ENCODE data around the gene ZNF93. TPM values are rescaled to one million over a fixed set of nuclear protein-coding genes. Genes with fewer than 3 reads are reported as not detected.
"Not testable (repeated sequence)": the region's sequence is repeated elsewhere in the genome, so short reads cannot be mapped to it uniquely, and the experiment has no call there.

ZNF93 gene
- 8.8 and 11.4 TPM in 2 replicates for total RNA-seq (2014; rRNA removed; shearing (Covaris generic))

DNA sequence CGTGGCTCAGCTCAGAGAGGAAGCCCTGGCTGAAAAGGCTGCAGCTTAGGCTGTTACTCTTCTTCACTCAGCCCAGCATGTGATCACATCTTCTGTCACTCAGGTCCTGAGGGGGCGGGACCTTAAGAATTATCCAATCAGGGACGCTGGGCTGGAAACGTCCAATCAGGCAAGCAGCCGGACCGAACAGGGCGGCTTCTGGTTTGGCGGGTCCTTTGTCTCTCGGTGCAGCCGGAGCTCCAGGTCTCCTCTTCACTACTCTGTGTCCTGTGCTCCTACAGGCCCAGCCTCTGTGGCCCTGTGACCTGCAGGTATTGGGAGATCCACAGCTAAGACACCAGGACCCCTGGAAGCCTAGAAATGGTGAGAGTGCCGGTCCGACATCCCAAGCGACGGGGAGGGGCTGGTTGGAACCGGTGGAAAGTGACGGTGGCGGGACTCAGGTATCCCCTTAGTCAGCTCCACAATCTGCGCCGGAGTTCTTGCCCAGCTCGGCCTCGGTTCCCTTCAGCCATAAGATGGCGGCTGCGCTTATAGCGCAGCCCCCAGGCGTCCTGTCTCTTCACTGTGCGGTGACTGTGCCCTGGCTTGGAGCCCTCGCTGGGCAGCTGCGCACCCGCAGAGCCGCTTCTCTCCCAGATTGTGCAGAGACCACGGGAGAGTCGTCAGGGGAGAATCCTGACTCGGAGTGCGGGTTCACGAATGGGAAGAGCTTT lies at the start of gene ZNF93:
TSS of gene ZNF93 (plus strand) at position 218 of the 716 bp plus-strand sequence. CDS start at position 361, 143 bp downstream.
- peak; percentile 93 for DNase-seq (ENCODE audit: low read depth)

DNA sequence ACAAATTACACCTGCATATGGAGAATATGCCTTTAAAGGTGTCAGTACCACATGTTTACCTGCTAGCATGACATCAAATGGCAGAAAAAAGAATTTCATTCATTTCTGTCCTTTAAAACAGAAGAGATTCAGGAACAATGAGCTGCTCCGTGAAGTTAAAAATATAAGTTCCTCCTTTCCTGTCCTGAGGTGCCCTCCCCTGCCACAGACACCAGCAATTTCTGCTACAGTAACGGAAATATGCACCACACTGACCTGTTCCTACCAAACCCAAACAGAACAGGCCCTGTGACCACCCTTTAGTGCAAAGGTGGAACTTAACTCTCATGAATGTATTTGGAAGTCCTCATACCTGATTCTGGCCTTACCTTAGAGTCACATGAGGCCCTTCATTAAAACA lies 49.0 kb upstream of the ZNF93 start:
- DNase-seq (ENCODE audit: low read depth): not testable (repeated sequence)

DNA sequence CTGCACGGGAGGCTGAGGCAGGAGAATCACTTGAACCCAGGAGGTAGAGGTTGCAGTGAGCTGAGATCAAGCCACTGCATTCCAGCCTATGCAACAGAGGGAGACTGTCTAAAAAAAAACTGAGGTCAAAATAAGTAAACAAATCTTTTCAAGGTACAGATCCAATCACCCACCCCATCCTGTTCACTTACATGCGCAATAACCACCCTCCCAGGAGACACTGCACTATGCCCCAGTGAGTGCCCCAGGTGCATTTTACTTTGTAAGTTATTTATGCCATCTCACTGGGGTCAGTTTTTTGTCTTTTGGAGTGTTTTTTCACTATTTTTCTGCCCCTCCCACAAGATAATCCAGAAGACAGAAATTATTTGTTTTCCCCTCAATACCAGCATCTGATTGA lies 42.0 kb upstream of the ZNF93 start:
- no peak for DNase-seq (ENCODE audit: low read depth)

DNA sequence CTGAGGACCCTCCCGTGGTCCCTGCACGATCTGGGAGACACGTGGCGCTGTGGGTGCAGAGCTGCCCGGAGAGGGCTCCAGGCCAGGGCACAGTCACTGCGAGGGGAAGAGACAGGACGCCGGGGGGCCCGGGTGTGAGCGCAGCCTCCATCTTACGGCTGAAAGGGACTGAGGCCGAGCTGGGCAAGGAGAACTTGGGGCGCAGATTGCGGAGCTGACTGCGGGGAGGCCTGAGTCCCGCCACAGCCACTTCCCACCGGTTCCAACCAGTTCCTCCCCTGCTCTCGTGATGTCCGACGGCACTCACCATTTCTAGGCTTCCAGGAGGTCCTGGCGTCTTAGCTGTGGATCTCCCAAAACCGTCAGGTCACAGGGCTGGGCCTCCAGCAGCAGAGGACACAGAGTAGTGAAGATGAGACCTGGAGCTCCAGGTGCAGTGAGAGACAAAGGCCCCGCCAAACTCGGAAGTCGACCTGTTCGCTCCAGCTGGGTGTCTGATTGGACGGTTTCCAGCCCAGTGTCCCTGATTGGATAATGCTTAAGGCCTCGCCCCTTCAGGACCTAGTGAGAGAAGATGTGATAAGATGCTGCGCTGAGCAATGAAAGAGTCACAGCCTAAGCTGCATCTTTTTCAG lies 39.9 kb upstream of the ZNF93 start:
- no peak for DNase-seq (ENCODE audit: low read depth)

DNA sequence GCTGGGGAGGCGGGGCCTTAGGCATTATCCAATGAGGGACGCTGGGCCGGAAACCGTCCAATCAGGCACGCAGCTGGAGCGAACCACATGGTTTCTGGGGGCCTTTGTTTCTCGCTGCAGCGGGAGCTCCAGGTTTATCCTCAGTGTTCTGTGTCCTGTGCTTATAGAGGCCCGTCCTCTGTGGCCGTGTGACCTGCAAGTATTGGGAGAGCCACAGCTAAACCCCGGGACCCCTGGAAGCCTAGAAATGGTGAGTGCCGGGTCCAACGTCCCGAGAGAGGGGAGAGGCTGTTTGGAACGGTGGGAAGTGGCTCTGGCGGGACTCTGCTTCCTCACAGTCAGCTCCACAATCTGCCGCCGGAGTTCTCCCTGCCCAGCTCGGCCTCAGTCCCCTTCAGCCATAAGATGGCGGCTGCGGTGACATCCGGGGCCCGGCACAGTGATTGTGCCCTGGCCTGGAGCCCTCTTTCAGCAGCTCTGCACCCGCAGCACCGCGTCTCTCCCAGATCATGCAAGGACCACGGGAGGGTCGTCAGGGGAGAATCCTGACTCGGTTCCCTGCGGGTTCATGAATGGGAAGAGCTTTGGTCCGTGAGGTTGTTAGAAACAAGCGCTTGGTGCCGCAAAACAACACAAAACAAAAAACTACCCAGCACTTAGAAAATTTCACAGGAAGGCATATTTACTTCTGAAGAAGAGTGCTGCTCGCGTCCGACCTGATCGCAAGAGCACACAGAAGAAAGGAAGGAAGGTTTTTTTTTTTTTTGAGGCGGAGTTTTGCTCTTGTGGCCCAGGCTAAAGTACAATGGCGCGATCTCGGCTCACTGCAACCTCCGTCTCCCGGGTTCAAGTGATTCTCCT lies 34.8 kb upstream of the ZNF93 start, which contains the start of gene ZNF253:
TSS of gene ZNF253 (plus strand) at position 133 of the 861 bp plus-strand sequence. CDS start at position 248, 115 bp downstream.
- peak; percentile 95 for DNase-seq (ENCODE audit: low read depth)

DNA sequence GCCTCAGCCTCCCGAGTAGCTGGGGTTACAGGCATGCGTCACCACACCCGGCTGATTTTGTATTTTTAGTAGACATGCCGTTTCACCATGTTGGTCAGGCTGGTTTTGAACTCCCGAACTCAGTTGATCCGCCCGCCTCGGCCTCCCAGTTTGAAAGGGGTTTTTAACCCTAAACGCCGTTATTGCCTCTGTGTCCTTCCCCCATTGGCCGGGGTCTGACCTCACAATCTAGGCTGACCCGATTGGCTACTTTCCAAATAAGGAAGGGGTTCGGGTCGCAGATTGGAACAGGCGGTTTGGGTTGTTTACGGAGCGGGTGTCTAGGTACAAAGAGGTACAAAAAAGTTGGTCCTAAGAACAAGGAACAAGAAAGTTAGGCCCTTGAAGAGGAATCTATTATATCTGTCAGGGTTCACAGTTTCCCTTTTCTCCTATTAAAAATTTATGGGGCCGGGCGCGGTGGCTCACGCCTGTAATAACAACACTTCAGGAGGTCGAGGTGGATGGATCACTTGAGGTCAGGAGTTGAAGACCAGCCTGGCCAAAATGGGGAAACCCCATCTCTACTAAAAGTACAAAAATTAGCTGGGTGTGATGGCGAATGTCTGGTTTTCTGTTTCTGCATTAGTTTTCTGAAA lies 34.0 kb upstream of the ZNF93 start:
- DNase-seq (ENCODE audit: low read depth): no peak

DNA sequence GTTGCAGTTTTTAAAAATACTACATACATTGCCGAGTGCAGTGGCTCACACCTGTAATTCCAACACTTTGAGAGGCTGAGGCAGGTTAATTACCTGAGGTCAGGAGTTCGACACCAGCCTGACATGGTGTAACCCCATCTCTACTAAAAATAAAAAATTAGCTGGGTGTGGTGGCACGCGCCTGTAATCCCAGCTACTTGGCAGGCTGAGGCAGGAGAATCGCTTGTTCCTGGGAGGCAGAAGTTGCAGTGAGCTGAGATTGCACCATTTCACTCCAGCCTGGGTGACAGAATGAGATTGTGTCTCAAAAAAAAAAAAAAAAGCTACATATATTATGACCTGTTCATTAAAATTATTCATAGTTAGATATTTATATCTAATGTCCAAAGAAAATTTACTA lies 30.7 kb upstream of the ZNF93 start:
- DNase-seq (ENCODE audit: low read depth): not testable (repeated sequence)

DNA sequence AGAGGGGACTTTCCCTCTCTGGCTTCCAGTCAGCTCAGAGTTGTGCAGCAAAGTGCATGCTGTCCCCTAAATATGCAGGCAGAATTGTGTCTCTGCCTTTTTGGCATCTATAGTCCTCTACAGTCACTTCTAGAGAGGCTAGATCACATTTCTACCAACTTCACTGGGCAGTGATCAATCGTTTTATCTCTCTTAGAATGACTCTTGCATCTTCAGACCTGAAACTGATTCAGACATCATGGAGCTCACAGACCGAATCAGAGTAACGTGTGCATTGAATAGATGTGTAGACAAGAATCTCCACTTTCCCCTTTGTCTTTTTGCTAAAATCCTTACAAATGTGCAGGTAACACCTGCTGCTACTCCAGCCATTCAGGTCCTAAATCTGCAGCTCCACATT lies 28.8 kb upstream of the ZNF93 start:
- DNase-seq (ENCODE audit: low read depth): no peak

DNA sequence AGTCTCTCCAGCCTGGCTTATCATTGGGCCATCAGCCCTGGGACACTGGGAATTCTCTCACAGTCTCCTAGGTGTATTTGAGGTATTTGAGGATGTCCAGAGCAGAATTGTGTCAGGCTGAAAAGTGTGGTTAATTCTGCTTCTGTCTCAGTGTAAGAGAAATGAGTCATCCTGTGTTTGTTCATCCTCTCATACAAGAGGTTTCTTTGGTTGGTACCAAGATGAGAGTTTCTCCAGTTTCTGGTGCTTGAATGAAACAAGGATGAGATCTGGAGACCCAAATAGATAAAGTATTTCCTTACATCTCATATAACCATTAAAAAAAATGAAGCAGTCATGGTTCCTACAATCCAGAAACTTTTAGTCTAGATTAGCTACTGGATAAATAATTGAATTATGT lies 27.4 kb upstream of the ZNF93 start:
- peak; percentile 27 for DNase-seq (ENCODE audit: low read depth)

DNA sequence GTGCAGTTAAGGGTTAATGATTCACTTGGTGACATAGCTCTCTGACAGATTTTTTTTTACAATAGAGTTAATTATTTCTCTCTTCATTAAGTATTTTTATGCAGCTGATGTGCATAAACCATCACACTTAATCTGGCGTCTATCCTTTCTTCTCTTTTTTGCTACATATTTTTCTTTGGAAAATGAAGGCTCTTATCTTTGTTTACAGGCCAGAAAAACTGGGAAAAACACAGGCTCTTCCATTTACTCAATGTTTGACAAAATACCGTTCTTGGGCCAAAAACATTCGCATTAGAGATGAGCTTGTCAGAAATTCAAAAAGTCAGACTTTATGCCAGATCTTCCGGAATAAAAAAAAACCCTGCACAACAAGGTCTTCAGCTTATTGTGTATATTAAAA lies 23.0 kb upstream of the ZNF93 start:
- no peak for DNase-seq (ENCODE audit: low read depth)

DNA sequence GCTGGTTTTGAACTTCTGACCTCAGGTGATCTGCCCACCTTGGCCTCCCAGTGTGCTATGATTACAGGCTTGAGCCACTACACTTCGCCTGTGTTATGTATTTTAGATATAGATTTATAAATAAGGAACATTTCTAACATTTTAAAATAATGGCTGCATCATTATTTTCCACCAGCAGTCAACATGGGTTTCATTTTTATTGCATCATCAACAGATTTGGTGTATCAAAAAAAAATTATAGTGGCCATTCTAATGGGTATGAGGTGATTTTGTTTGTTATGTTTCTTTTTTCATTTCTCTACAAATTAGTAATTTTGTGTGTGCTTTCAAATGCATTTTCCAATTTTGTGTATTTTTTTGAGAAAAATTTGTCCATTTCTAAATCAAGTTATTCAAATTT lies 16.2 kb upstream of the ZNF93 start:
- no peak for DNase-seq (ENCODE audit: low read depth)

DNA sequence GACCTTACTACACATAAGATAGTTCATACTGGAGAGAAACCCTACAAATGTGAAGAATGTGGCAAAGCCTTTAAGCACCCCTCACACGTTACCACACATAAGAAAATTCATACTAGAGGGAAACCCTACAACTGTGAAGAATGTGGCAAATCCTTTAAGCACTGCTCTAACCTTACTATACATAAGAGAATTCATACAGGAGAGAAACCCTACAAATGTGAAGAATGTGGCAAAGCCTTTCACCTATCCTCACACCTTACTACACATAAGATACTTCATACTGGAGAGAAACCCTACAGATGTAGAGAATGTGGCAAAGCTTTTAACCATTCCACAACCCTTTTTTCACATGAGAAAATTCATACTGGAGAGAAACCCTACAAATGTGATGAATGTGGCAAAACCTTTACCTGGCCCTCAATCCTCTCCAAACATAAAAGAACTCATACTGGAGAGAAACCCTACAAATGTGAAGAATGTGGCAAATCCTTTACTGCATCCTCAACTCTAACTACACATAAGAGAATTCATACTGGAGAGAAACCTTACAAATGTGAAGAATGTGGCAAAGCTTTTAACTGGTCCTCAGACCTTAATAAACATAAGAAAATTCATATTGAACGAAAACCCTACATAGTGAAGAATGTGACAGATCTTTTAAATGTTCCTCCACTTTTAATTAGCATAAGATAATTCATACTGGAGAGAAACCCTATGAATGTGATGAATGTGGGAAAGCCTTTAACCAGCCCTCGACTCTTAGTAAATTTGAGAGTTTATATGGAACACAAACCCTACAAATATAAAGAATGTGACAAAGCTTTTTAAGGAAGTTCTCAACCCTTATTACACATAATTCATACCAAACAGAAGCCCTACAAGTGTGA lies 8.4 kb upstream of the ZNF93 start:
- DNase-seq (ENCODE audit: low read depth): not testable (repeated sequence)

DNA sequence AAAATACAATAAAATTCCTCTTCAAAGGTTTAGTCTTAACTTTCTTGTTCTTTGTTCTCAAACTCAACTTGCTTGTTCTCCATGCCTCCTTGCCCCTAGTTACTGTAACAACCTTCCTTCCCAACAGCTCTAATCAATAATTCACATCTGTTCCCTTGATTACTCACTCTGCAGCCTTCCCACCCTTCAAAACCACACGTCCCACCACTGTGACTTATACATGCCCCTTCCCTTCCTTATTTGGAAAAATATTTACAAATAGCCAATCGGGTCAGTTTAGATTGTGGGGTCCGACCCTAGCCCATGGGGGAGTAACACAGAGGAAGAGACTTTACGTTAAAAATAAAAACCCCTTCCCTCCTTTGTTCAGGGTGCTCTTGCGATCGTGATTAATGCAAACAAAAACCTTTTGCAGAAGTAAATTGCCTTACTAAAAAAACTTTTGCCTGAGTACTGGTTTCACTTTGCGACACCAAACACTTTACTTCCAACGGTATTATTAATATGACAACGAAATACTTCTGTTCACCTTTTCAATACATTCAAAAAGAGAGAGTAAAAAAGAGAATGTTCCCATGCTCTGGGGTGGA lies 512 bp upstream of the ZNF93 start:
- DNase-seq (ENCODE audit: low read depth): peak; percentile 69

DNA sequence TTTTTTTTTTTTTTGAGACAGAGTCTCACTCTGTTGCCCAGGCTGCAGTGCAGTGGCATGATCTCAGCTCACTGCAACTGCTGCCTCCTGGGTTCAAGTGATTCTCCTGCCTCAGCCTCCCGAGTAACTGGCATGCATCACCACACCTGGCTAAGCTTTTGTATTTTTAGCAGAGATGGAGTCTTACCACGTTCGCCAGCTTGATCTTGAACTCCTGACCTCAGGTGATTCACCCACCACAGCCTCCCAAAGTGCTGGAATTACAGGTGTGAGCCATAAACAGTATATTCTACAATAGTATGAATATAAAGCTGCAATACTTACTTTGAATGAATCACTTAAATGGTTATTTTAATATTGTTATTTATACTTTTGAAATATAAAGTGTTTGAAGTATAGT lies 6.8 kb downstream of the ZNF93 start:
- DNase-seq (ENCODE audit: low read depth): peak; percentile 25

DNA sequence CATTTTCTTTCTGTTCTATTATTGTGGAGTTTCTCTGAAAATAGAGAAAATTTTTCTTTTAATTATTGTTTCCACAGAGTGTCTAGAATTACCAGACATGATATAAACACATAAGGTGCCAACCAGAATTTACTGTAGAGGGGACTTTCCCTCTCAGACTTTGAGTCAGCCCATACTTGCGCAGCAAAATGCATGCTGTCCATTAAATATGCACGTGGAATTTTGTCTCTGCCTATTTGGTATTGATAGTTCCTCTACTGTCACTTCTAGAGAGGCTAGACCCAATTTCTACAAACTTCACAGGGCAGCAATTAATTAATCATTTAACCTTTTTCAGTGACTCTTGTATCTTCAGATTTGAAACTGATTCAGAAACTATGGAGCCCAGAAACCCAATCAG lies 8.9 kb downstream of the ZNF93 start:
- DNase-seq (ENCODE audit: low read depth): no peak

DNA sequence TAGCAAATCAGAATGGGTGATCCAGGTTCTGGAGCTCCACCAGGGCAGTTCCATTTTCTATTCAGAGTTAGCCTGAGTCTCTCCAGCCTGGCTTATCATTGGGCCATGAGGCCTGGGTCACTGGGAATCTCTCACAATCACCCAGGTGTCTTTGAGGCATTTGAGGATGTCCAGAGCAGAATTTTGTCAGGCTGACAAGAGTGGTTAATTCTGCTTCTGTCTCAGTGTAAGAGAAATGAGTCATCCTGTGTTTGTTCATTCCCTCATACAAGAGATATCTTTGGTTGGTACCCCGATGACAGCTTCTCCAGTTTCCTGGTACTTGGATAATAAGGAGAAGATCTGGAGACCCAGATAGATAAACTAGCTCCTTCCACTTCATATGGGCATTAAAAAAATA lies 10.4 kb downstream of the ZNF93 start:
- DNase-seq (ENCODE audit: low read depth): peak; percentile 22

DNA sequence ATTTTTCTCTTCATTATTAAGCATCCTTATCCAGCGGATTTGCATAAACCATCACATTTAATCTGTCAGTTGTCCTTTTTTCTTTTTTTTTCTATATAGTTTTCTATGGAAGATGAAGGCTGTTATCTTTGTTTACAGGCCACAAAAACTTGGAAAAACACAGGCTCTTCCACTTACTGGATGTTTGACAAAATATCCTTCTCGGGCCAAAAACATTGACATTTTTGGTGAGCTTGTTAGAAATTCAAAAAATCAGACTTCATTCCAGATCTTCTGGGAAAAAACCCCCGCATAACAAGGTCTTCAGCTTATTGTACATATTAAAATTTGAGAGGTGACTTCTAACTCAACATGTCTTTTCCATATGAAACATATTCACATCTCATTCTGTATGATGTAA lies 13.8 kb downstream of the ZNF93 start:
- no peak for DNase-seq (ENCODE audit: low read depth)

DNA sequence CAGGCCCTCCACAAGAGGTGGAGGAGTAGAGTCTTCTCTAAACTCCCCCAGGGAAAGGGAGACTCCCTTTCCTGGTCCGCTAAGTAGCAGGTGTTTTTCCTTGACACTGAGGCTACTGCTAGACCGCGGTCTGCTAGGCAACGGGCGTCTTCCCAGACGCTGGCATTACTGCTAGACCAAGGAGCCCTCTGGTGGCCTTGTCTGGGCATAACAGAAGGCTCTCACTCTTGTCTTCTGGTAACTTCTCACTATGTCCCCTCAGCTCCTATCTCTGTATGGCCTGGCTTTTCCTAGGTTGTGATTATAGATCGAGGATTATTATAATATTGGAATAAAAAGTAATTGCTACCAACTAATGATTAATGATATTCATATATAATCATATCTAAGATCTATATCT lies 29.7 kb downstream of the ZNF93 start:
- DNase-seq (ENCODE audit: low read depth): not testable (repeated sequence)

DNA sequence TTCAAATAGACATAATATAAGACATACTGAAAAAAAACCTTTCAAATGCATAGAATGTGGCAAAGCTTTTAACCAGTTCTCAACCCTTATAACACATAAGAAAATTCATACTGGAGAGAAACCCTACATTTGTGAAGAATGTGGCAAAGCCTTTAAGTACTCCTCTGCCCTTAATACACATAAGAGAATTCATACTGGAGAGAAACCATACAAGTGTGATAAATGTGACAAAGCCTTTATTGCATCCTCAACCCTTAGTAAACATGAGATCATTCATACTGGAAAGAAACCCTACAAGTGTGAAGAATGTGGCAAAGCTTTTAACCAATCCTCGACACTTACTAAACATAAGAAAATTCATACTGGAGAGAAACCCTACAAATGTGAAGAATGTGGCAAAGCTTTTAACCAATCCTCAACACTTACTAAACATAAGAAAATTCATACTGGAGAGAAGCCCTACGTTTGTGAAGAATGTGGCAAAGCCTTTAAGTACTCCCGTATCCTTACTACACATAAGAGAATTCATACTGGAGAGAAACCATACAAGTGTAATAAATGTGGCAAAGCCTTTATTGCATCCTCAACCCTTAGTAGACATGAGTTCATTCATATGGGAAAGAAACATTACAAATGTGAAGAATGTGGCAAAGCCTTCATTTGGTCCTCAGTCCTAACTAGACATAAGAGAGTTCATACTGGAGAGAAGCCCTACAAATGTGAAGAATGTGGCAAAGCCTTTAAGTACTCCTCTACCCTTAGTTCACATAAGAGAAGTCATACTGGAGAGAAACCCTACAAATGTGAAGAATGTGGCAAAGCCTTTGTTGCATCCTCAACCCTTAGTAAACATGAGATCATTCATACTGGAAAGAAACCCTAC lies 32.9 kb downstream of the ZNF93 start:
- DNase-seq (ENCODE audit: low read depth): not testable (repeated sequence)

Measured in M059J (cell line).